Stimulated activated effector memory CD8-positive, alpha-beta T cell treated with anti-CD3 and anti-CD28 coated beads, Interleukin-12 subunit alpha, Interleukin-12 subunit beta, amount 100 ng/mL, for 72 hours (primary cell): ENCODE data around the gene SUSD6.
A peak's percentile ranks its signal among the peaks of the same experiment; 100 is the strongest.
"Not testable (repeated sequence)": the region's sequence is repeated elsewhere in the genome, so short reads cannot be mapped to it uniquely, and the experiment has no call there.

Experiments
- ATAC-seq: fragments of 150-1000 bp; cut with Tn5 transposase; 2 replicates; pipeline ENCODE4 v1.10.0; 2021
- DNase-seq, 2 donors: peaks; one replicate each; pipeline ENCODE4 v3.0.0; 2021 to 2022; ENCODE audit warnings: low spot score in 2 of 2
- H3K27ac Mint-ChIP-seq: one replicate; pipeline ENCODE4 v1.8.0; 2022; ENCODE audit warnings: mild to moderate bottlenecking, mixed read lengths
- H3K36me3 Mint-ChIP-seq: one replicate; pipeline ENCODE4 v1.8.0; 2022; ENCODE audit warnings: mild to moderate bottlenecking, mixed read lengths
- H3K4me1 Mint-ChIP-seq: one replicate; pipeline ENCODE4 v1.8.0; 2022; ENCODE audit warnings: mixed read lengths
- H3K4me3 Mint-ChIP-seq: one replicate; pipeline ENCODE4 v1.8.0; 2022; ENCODE audit warnings: mild to moderate bottlenecking, mixed read lengths
- H3K9me3 Mint-ChIP-seq: one replicate; pipeline ENCODE4 v1.8.0; 2022; ENCODE audit warnings: mixed read lengths

Gene SUSD6

DNA sequence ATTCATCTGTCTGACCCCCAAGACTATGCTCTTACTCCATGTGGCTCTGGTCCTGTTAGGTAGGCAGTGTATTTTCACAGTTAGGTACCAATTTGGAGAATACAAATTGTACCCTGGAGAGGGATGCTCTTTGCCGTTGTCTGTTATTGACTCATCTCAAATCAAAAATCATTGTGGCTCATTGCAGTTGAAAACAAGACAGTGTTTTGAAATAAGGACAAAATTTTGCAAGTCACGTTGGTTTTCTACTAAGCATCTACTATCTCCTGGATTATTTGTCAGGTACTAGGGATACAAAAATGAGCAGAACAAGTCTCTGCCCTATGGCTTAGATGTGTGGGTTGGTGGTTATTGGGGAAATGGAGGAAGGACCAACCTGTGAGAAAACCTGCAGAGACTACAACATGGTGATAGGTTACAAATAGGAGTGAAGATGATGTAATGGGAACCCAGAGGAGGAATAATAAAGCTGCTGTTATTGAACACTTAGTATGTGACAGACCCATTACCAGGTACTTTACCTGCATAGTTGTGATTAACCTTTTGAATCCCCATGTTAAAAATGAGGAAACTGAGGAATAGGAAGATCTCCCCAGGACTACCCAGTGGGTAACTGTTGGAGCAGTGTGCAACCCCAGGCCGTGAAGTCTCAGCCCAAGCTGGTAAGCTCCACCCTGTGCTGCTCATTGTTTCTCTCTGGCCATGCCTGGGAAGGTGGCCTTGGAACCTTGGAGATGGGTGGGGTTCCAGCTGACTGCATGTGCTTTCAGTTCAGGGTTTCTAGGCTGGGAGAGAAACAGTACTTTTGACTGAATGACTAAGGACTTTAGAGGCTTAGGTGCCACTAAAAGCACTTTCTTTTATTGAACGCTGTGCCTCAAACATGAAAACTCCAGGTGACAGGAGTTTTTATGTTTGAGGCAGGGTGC lies 82.7 kb downstream of the SUSD6 start:
- Mint-ChIP-seq H3K4me3 (no peak overlapping the region), H3K36me3 (peaks cover 72% of the 10 kb centered on the region), H3K9me3 (no peaks in the 10 kb centered on the region), H3K4me1 (peaks cover 86% of the 10 kb centered on the region), H3K27ac (peak overlapping the region; percentile 88)
- no peak for ATAC-seq
- DNase-seq, result no peak

DNA sequence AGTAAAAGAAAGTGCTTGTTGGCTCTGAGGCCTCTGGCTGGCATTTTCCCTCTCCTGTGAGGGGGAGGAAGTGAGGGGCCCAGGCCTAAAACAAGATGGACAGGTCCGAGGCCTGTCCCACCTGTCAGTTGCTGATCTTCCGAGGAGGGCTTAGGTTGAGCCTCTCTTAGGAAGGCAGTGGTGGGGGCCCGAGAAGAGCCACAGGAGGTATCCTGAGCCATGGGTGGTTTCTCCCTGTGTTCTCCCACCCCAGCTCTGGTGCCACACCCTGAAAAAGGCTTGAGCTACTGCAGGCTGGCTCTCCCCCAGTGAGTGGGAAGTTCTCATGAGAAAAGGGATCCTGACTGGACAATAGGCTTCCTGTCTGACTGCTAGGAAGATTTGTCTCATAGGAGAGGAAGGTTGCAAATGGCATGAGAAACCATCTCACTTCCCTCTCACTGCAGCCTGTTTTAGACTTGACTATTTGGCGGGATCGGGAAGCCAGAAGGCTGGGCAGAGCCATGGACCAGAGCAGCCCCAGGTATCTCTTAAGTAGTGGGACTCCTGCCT lies 83.4 kb downstream of the SUSD6 start:
- H3K27ac Mint-ChIP-seq, result peak overlapping the region; percentile 88
- no peak overlapping the region for H3K4me3 Mint-ChIP-seq
- no peak for ATAC-seq
- no peak for DNase-seq
- peaks cover 91% of the 10 kb centered on the region for H3K4me1 Mint-ChIP-seq
- peaks cover 74% of the 10 kb centered on the region for H3K36me3 Mint-ChIP-seq
- H3K9me3 Mint-ChIP-seq, result no peaks in the 10 kb centered on the region

DNA sequence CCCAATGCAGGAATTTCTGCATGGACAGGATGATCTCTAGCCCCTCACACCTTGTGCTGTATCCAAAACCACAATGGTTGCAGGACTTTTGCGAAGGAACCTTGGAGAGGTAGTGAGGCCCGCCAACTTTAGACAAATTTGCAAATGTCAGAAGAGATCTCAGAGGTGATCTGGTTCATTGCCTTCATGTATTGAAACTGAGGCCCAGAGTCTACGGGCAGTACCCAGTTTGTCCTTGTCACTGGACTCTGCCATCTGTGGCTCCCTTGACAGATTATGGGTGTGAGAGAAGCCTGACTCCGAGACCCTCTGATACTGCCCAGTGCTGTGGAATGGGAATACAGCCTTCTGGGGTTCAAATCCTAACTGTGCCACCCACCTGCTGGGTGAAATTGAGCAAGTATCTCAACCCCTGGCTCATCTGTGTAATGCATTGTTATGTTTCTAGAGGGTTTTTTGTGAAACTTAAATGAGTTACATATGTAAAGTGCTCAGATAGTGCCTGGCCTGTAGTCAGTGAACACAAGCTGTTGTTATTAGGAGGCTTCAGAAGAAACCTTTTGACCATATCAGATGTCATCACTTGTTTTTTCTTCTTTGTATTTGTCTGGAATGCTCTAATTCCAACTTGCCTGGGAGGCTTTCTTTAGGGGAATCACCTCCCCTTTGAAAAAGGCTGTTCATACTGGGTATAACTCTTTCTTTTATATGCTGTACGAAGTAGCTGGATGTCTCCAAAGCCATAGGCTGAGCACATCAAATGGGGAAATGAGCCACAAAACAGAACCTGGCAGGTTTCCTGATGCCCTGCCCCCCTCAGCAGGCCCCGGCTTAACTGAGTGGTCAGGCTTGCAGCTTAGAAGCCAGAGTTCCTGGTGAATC lies 84.2 kb downstream of the SUSD6 start:
- Mint-ChIP-seq H3K4me1 (peaks cover 91% of the 10 kb centered on the region), H3K36me3 (peaks cover 71% of the 10 kb centered on the region), H3K9me3 (no peaks in the 10 kb centered on the region), H3K27ac (peak overlapping the region; percentile 88), H3K4me3 (peak overlapping the region; percentile 5)
- DNase-seq (no peak), ATAC-seq (no peak)

DNA sequence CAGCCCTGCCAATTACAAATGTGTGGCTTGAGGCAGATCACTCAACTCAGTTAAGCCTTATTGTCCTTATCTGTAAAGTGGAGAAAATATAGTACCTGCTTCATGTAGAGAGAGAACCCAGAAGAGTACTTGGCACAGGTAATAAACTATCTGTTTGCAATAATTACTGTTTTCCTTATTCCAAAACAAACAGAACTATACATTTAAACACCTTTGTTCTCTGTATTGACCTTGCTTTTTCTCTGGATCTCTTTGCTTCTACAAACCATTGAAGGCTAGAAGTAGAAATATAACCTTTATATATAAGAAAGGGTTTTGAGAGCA lies 84.8 kb downstream of the SUSD6 start:
- ATAC-seq (no peak), DNase-seq (no peak)
- Mint-ChIP-seq H3K9me3 (no peaks in the 10 kb centered on the region), H3K4me3 (peak overlapping the region; percentile 5), H3K27ac (peak overlapping the region; percentile 82), H3K36me3 (peaks cover 71% of the 10 kb centered on the region), H3K4me1 (peaks cover 94% of the 10 kb centered on the region)

DNA sequence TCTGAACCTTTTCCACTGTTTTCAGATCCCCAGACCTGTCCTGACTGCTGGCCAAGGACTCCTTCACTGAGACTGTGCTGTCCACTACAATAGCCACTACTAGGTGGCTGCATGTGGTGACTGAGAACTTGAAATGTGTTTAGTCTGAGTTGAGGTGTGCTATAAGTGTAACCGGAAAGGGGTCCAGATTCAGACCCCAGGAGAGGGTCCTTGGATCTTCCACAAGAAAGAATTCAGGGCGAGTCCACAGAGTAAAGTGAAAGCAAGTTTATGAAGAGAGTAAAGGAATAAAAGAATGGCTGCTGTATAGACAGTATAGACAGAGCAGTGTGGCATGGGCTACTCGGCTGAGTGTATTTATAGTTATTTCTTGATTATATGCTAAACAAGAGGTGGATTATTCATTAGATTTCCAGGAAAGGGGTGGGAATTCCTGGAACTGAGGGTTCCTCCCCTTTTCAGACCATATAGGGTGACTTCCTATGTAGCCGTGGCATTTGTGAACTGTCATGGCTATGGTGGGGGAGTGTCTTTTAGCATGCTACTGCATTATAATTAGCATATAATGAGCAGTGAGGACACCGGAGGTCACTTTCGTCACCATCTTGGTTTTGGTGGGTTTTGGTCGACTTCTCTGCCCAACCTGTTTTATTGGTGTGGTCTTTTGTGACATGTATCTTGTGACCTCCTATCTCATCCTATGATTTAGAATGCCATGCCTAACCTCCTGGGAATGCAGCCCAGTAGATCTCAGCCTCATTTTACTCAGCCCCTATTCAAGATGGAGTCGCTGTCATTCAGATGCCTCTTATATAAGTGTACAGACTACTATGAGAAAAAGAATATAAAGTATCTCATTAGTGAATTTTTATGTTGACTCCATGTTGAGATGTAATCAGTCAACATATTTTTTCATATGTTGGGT lies 85.5 kb downstream of the SUSD6 start:
- peak overlapping the region; percentile 5 for H3K4me3 Mint-ChIP-seq
- peaks cover 94% of the 10 kb centered on the region for H3K4me1 Mint-ChIP-seq
- peaks cover 64% of the 10 kb centered on the region for H3K36me3 Mint-ChIP-seq
- H3K27ac Mint-ChIP-seq, result peak overlapping the region; percentile 82
- ATAC-seq (peak; percentile 84), DNase-seq (no peak)
- no peaks in the 10 kb centered on the region for H3K9me3 Mint-ChIP-seq

DNA sequence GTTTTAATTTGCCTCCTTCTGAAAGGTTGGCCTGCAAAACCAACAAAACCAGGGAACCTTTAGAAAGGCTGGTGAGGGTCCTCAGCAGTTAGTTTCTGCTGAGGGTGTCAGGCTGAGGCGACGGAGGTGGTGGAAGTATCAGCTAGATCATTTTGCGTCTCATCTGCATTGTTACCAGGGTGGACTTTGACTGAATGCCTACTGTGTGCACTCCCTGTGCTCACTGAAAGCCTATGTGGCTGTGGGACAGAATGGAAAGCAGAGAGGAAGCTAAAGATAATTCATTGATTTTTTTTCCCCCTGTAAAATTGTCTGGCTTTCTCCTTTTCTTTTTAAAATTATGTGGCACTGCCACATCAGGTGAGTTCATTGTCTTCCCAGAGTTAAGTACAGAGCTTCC lies 87.2 kb downstream of the SUSD6 start:
- no peak for DNase-seq
- peak overlapping the region; percentile 59 for H3K27ac Mint-ChIP-seq
- ATAC-seq, result no peak
- no peaks in the 10 kb centered on the region for H3K9me3 Mint-ChIP-seq
- peaks cover 67% of the 10 kb centered on the region for H3K36me3 Mint-ChIP-seq
- no peak overlapping the region for H3K4me3 Mint-ChIP-seq
- peaks cover 96% of the 10 kb centered on the region for H3K4me1 Mint-ChIP-seq

DNA sequence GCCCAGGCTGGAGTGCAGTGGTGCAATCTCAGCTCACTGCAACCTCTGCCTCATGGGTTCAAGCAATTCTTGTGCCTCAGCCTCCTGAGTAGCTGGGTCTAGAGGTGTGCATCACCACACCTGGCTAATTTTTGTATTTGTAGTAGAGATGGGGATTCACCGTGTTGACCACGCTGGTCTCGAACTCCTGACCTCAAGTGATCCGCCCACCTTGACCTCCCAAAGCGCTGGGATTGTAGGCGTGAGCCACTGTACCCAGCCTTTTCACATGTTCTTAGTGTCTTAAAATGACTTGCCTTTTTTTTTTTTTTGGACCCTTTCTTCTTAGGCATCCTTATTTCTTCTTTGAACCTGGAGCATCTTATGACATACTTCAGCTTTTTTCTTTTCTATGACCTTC lies 87.8 kb downstream of the SUSD6 start:
- peaks cover 95% of the 10 kb centered on the region for H3K4me1 Mint-ChIP-seq
- H3K4me3 Mint-ChIP-seq, H3K9me3 Mint-ChIP-seq, DNase-seq: not testable (repeated sequence)
- peak overlapping the region; percentile 59 for H3K27ac Mint-ChIP-seq
- ATAC-seq, result peak; percentile 14
- H3K36me3 Mint-ChIP-seq, result peaks cover 72% of the 10 kb centered on the region

DNA sequence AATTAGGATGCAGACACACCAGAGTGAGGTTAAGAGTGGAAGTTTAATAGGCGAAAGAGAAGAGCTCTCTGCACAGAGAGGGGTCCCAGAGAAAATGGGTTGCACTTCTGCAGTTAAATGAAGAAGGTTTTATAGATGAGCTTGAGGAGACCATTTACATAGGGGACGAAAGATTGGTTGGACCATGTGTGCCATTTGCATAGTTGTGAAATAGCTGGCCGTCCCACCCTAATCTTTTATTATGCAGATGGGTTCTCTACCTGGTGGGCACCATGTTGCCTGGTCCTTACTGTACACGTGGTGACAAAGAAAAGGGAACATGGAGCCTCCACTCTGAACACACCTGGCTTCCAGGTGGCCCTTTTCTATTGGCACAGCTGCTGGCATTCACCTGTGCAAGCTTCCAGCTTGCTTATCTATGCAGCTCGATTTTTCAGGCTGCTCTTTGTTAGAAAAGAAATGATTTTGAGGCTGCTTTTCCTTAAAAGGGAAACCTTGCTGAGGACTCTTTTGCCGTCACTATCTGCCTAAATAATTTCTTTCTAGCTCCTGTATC lies 88.4 kb downstream of the SUSD6 start:
- Mint-ChIP-seq H3K9me3 (no peaks in the 10 kb centered on the region), H3K4me1 (peaks cover 89% of the 10 kb centered on the region), H3K27ac (peak overlapping the region; percentile 75), H3K36me3 (peaks cover 72% of the 10 kb centered on the region), H3K4me3 (no peak overlapping the region)
- DNase-seq (no peak), ATAC-seq (no peak)

DNA sequence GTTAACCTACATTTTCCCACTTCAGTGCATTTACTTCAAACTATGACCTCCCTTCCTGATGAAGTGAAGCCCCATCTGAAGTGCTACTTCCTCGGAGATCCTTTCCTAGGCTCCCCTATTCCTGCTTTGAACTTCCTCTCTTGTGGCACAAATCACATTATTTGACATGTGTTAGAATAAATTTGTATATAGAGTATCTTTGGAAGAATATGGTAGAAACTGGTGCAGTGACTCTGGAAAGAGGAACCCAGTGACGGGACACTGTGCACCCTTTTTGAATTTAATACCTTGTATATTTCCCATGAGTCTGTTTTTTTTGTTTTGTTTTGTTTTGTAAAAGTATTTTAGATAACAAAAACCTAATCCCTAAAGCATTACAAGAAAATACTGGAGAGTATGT lies 89.2 kb downstream of the SUSD6 start:
- H3K27ac Mint-ChIP-seq, result peak overlapping the region; percentile 75
- H3K4me3 Mint-ChIP-seq, result no peak overlapping the region

DNA sequence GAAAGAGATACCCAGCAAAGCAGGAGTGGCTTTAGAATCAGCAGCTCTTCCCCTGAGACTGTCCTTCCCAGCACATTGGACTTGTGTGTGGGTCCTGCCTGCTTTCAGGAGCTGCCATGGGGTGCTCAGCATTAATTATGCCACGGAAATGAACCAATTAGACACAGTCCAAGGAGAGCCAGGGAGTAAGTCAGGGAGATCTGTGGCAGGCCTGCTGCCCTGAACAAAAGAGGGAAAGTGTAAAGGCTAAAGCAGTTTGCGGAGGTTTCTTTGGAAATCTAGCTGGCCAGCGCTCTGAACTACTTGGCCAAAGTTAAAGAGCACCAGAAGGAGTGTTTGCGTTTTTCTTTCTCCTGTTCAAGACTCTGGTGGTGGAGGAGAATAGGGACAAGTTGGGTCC lies 89.9 kb downstream of the SUSD6 start:
- DNase-seq, result no peak
- Mint-ChIP-seq H3K36me3 (peaks cover 80% of the 10 kb centered on the region), H3K4me1 (peaks cover 77% of the 10 kb centered on the region), H3K9me3 (no peaks in the 10 kb centered on the region), H3K27ac (peak overlapping the region; percentile 75), H3K4me3 (no peak overlapping the region)
- no peak for ATAC-seq

More for the DNA sequence above, 89.2 kb downstream of the SUSD6 start:
- Mint-ChIP-seq H3K9me3 (no peaks in the 10 kb centered on the region), H3K36me3 (peaks cover 77% of the 10 kb centered on the region), H3K4me1 (peaks cover 84% of the 10 kb centered on the region)
- no peak for DNase-seq
- no peak for ATAC-seq

DNA sequence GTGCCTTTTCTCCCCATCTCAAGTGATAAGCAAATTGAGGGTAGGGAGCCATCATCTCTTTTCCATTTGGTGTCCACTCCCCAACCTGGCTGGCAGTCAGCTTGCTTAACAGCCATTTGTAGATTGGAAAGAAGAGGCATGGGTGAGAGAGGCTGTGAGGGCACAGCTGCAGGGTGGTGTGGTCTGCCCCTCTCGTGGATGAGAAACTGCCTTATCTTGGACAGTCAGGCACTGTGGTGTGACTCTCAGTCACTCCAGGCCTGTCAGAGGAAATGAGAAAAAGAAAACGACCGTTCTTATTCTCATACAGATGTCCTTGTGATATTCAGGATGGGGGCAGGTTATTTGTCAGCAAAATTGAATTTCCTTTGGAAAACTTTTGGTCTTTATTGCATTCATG lies 90.5 kb downstream of the SUSD6 start:
- peak; percentile 79 for ATAC-seq
- DNase-seq, result no peak
- peaks cover 80% of the 10 kb centered on the region for H3K36me3 Mint-ChIP-seq
- peak overlapping the region; percentile 75 for H3K27ac Mint-ChIP-seq
- no peaks in the 10 kb centered on the region for H3K9me3 Mint-ChIP-seq
- H3K4me3 Mint-ChIP-seq, result no peak overlapping the region
- peaks cover 72% of the 10 kb centered on the region for H3K4me1 Mint-ChIP-seq

DNA sequence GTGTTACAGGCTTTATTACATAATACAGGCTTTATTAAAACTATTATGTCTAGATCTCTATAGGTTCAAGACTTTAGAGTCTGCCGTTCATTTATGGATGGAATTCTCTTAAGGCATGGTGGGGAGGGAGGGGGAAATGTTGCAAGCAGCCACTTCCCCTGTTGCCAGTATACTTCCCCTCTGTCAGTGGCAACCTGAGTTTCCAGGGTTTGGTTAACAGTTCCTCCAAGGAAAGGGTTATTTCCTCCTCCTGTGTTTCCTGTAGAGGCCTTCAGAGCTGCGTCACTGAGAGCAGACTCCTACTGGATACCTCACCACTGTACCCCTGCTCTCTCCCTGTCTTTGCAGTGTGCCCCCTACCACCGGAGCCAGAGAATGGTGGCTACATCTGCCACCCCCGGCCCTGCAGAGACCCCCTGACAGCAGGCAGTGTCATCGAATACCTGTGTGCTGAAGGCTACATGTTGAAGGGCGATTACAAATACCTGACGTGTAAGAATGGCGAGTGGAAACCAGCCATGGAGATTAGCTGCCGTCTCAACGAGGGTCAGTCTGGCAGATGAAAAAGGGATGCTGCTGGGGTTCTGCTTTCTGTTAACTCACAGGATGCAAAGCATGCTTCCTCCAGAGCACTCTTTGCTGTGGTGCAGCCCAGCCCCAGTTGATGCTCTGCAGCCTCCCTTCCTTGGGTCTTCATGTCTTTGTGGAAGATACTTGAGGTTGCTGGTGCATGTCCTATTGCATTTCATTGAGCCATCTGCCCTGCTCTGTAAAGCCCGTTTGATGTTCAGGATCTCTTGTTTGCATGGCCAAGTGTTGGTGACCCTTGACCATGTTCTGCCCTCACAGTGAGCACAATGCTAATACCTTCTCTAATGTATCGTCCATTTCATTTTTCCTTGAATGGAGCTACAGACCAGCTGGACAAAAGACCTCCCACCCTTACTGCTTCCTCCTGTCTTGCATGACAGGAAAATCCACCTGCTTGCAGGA lies 91.9 kb downstream of the SUSD6 start:
- ATAC-seq, result no peak
- H3K36me3 Mint-ChIP-seq, result peaks cover 87% of the 10 kb centered on the region
- no peak for DNase-seq
- no peak overlapping the region for H3K4me3 Mint-ChIP-seq
- peak overlapping the region; percentile 84 for H3K27ac Mint-ChIP-seq
- H3K4me1 Mint-ChIP-seq, result peaks cover 58% of the 10 kb centered on the region
- H3K9me3 Mint-ChIP-seq, result no peaks in the 10 kb centered on the region

DNA sequence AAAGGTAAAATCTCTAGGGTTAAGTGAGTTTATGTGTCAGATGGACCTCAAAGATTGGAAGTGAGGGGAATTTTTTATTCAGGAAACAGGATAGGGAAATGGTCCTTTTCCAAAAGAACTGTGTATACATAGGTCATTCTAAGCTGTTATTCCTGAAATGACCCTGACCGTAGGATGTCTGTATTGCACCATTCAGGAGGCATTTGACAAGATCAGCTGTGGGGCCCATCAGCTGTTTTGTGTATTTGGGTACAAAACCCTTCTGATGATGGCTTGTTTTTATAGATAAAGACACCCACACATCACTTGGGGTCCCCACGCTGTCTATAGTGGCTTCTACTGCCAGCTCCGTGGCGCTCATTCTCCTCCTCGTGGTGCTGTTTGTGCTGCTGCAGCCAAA lies 92.9 kb downstream of the SUSD6 start:
- DNase-seq, result no peak
- Mint-ChIP-seq H3K4me1 (peaks cover 53% of the 10 kb centered on the region), H3K4me3 (no peak overlapping the region), H3K36me3 (peaks cover 87% of the 10 kb centered on the region), H3K9me3 (no peaks in the 10 kb centered on the region), H3K27ac (peak overlapping the region; percentile 84)
- ATAC-seq, result no peak
